HepG2 (cell line): ENCODE results near the gene MRPL34. TPM values are rescaled to one million over a fixed set of nuclear protein-coding genes. Genes with fewer than 3 reads are reported as not detected.

Experiments
- HHEX ChIP-seq: IDR thresholded peaks from 2 replicates; pipeline ENCODE4 v1.6.1; 2016; ENCODE audit warnings: control low read depth
- HIVEP1 ChIP-seq: sonication (generic); formaldehyde crosslinking; IDR thresholded peaks from 2 replicates; pipeline ENCODE4 v1.4.0; 2020; ENCODE audit warnings: mild to moderate bottlenecking, missing genetic modification reagents
- IRX3 ChIP-seq: sonication (generic); formaldehyde crosslinking; IDR thresholded peaks from 2 replicates; pipeline ENCODE4 v1.8.1; 2023; ENCODE audit warnings: mild to moderate bottlenecking, low read depth, missing genetic modification reagents, borderline replicate concordance
- RFX1 ChIP-seq: fragments of 450-650 bp; IDR thresholded peaks from 2 replicates; pipeline ENCODE4 v1.6.1; 2017
- SNAPC2 ChIP-seq: sonication (generic); formaldehyde crosslinking; IDR thresholded peaks from 2 replicates; pipeline ENCODE4 v1.8.1; 2022; ENCODE audit warnings: mild to moderate bottlenecking, missing genetic modification reagents
- TRIM22 ChIP-seq: fragments of 450-650 bp; IDR thresholded peaks from 2 replicates; pipeline ENCODE4 v1.6.1; 2017
- ZNF572 ChIP-seq: sonication (generic); formaldehyde crosslinking; IDR thresholded peaks from 2 replicates; pipeline ENCODE4 v1.5.1; 2020; ENCODE audit warnings: mild to moderate bottlenecking, missing genetic modification reagents
- ZNF615 ChIP-seq: sonication (generic); formaldehyde crosslinking; IDR thresholded peaks from 2 replicates; pipeline ENCODE4 v1.5.0; 2020; ENCODE audit warnings: mild to moderate bottlenecking, missing genetic modification reagents, borderline replicate concordance
- ZNF761 ChIP-seq: sonication (generic); formaldehyde crosslinking; conservative IDR thresholded peaks from 2 replicates; pipeline ENCODE4 v1.4.0; 2020; ENCODE audit warnings: mild to moderate bottlenecking, missing genetic modification reagents
- ZNF781 ChIP-seq: sonication (generic); formaldehyde crosslinking; IDR thresholded peaks from 2 replicates; pipeline ENCODE4 v1.5.1; 2020; ENCODE audit warnings: borderline replicate concordance, mild to moderate bottlenecking, missing genetic modification reagents; ENCODE audit errors: not compliant biosample characterization
- polyA plus RNA-seq, 8 experiments: library from polyadenylated mRNA; depleted of rRNA in 3 of 8; stranded (reverse) in 7 of 8; unstranded in 1 of 8; fragments of >200 nt; fragmentation: Illumina TruSeq in 4 of 8; extraction: Trizol in 4 of 8; gene quantifications; 2 replicates each; pipeline versions ENCODE4 v1.2.1 to v1.2.3, GENCODE V29; 2011 to 2016; ENCODE audit warnings: low read depth in 4 of 8, missing spikeins in 1 of 8, mixed read lengths in 1 of 8; ENCODE audit not compliant: insufficient read depth in 1 of 8
- total RNA-seq, 5 experiments: library from RNA; depleted of rRNA; stranded (reverse); fragments of >200 nt; fragmentation: Illumina TruSeq; extraction: Trizol; gene quantifications; 2 replicates each; pipeline ENCODE4 v1.2.3, GENCODE V29; 2016; ENCODE audit warnings: low read depth in 1 of 5
- TF ChIP-seq, protein P1 (sequence below): IDR thresholded peaks from 2 replicates; pipeline ENCODE4 v1.6.1; 2016; ENCODE audit warnings: missing compliant biosample characterization, missing genetic modification reagents, borderline replicate concordance
- TF ChIP-seq, protein P2 (sequence below): IDR thresholded peaks from 2 replicates; pipeline ENCODE4 v1.6.1; 2016; ENCODE audit warnings: low read depth, control low read depth
- TF ChIP-seq, protein P3 (sequence below): sonication (generic); formaldehyde crosslinking; IDR thresholded peaks from 2 replicates; pipeline ENCODE4 v1.4.0; 2020; ENCODE audit warnings: missing genetic modification reagents
- TF ChIP-seq, protein P4 (sequence below): sonication (generic); formaldehyde crosslinking; IDR thresholded peaks from 2 replicates; pipeline ENCODE4 v1.4.0; 2020; ENCODE audit warnings: missing genetic modification reagents, borderline replicate concordance
- TF ChIP-seq, protein P5 (sequence below): sonication (generic); formaldehyde crosslinking; conservative IDR thresholded peaks from 2 replicates; pipeline ENCODE4 v1.4.0; 2020; ENCODE audit warnings: missing genetic modification reagents
- TF ChIP-seq, protein P6 (sequence below): sonication (generic); formaldehyde crosslinking; IDR thresholded peaks from 2 replicates; pipeline ENCODE4 v1.4.0; 2020; ENCODE audit warnings: mild to moderate bottlenecking, low read depth, missing genetic modification reagents

Gene MRPL34
- total and polyA plus RNA-seq, 2 of the 13 experiments (the other 11 are each of a cell fraction or from before 2014, with no cell fraction given) = 74.0 to 77.3 TPM

- TF ChIP-seq, protein P1, sequence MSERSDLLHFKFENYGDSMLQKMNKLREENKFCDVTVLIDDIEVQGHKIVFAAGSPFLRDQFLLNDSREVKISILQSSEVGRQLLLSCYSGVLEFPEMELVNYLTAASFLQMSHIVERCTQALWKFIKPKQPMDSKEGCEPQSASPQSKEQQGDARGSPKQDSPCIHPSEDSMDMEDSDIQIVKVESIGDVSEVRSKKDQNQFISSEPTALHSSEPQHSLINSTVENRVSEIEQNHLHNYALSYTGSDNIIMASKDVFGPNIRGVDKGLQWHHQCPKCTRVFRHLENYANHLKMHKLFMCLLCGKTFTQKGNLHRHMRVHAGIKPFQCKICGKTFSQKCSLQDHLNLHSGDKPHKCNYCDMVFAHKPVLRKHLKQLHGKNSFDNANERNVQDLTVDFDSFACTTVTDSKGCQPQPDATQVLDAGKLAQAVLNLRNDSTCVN (CRISPR knock-in tag) = no peak
- TF ChIP-seq TRIM22 (no peak), ZNF761 (CRISPR knock-in tag) (no peak), ZNF615 (no peak), ZNF781 (CRISPR knock-in tag) (no peak), HHEX (CRISPR knock-in tag) (no peak), IRX3 (no peak), RFX1 (no peak), SNAPC2 (CRISPR knock-in tag) (no peak), ZNF572 (no peak), HIVEP1 (CRISPR knock-in tag) (no peak)
- TF ChIP-seq, protein P2, sequence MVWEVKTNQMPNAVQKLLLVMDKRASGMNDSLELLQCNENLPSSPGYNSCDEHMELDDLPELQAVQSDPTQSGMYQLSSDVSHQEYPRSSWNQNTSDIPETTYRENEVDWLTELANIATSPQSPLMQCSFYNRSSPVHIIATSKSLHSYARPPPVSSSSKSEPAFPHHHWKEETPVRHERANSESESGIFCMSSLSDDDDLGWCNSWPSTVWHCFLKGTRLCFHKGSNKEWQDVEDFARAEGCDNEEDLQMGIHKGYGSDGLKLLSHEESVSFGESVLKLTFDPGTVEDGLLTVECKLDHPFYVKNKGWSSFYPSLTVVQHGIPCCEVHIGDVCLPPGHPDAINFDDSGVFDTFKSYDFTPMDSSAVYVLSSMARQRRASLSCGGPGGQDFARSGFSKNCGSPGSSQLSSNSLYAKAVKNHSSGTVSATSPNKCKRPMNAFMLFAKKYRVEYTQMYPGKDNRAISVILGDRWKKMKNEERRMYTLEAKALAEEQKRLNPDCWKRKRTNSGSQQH (CRISPR knock-in tag) = no peak
- TF ChIP-seq, protein P3, sequence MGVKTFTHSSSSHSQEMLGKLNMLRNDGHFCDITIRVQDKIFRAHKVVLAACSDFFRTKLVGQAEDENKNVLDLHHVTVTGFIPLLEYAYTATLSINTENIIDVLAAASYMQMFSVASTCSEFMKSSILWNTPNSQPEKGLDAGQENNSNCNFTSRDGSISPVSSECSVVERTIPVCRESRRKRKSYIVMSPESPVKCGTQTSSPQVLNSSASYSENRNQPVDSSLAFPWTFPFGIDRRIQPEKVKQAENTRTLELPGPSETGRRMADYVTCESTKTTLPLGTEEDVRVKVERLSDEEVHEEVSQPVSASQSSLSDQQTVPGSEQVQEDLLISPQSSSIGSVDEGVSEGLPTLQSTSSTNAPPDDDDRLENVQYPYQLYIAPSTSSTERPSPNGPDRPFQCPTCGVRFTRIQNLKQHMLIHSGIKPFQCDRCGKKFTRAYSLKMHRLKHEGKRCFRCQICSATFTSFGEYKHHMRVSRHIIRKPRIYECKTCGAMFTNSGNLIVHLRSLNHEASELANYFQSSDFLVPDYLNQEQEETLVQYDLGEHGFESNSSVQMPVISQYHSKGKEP (CRISPR knock-in tag) = no peak
- TF ChIP-seq, protein P4, sequence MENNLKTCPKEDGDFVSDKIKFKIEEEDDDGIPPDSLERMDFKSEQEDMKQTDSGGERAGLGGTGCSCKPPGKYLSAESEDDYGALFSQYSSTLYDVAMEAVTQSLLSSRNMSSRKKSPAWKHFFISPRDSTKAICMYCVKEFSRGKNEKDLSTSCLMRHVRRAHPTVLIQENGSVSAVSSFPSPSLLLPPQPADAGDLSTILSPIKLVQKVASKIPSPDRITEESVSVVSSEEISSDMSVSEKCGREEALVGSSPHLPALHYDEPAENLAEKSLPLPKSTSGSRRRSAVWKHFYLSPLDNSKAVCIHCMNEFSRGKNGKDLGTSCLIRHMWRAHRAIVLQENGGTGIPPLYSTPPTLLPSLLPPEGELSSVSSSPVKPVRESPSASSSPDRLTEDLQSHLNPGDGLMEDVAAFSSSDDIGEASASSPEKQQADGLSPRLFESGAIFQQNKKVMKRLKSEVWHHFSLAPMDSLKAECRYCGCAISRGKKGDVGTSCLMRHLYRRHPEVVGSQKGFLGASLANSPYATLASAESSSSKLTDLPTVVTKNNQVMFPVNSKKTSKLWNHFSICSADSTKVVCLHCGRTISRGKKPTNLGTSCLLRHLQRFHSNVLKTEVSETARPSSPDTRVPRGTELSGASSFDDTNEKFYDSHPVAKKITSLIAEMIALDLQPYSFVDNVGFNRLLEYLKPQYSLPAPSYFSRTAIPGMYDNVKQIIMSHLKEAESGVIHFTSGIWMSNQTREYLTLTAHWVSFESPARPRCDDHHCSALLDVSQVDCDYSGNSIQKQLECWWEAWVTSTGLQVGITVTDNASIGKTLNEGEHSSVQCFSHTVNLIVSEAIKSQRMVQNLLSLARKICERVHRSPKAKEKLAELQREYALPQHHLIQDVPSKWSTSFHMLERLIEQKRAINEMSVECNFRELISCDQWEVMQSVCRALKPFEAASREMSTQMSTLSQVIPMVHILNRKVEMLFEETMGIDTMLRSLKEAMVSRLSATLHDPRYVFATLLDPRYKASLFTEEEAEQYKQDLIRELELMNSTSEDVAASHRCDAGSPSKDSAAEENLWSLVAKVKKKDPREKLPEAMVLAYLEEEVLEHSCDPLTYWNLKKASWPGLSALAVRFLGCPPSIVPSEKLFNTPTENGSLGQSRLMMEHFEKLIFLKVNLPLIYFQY = no peak
- TF ChIP-seq, protein P5, sequence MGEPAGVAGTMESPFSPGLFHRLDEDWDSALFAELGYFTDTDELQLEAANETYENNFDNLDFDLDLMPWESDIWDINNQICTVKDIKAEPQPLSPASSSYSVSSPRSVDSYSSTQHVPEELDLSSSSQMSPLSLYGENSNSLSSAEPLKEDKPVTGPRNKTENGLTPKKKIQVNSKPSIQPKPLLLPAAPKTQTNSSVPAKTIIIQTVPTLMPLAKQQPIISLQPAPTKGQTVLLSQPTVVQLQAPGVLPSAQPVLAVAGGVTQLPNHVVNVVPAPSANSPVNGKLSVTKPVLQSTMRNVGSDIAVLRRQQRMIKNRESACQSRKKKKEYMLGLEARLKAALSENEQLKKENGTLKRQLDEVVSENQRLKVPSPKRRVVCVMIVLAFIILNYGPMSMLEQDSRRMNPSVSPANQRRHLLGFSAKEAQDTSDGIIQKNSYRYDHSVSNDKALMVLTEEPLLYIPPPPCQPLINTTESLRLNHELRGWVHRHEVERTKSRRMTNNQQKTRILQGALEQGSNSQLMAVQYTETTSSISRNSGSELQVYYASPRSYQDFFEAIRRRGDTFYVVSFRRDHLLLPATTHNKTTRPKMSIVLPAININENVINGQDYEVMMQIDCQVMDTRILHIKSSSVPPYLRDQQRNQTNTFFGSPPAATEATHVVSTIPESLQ (CRISPR knock-in tag) = no peak
- TF ChIP-seq, protein P6, sequence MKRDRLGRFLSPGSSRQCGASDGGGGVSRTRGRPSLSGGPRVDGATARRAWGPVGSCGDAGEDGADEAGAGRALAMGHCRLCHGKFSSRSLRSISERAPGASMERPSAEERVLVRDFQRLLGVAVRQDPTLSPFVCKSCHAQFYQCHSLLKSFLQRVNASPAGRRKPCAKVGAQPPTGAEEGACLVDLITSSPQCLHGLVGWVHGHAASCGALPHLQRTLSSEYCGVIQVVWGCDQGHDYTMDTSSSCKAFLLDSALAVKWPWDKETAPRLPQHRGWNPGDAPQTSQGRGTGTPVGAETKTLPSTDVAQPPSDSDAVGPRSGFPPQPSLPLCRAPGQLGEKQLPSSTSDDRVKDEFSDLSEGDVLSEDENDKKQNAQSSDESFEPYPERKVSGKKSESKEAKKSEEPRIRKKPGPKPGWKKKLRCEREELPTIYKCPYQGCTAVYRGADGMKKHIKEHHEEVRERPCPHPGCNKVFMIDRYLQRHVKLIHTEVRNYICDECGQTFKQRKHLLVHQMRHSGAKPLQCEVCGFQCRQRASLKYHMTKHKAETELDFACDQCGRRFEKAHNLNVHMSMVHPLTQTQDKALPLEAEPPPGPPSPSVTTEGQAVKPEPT (CRISPR knock-in tag) = no peak
These were observed 41.1 kb upstream of the MRPL34 start, which contains the start of gene USHBP1 (continued) for GRCh38 chr19:17264641-17264979.
